ENCODE results near the gene PPP2R2C.

The PPP2R2C gene

GRCh38 chr4:6279582-6280289 lies 192.7 kb downstream of the PPP2R2C start:
- no peaks in the 10 kb centered on the region for H3K36me3 Mint-ChIP-seq (ENCODE audit: low read depth)
- no peaks in the 10 kb centered on the region for H3K9me3 Mint-ChIP-seq
- H3K4me1 Mint-ChIP-seq (ENCODE audit: low read depth): peaks cover 5% of the 10 kb centered on the region
- H3K27me3 Mint-ChIP-seq: peaks cover 33% of the 10 kb centered on the region
- intact Hi-C loops (cut with micrococcal nuclease): no loop called here
- H3K4me3 Mint-ChIP-seq: no peak overlapping the region
- no peak overlapping the region for H3K27ac Mint-ChIP-seq

- no peak overlapping the region for H3K27ac Mint-ChIP-seq
- H3K4me3 Mint-ChIP-seq: no peak overlapping the region
- H3K36me3 Mint-ChIP-seq (ENCODE audit: low read depth): no peaks in the 10 kb centered on the region
- H3K4me1 Mint-ChIP-seq (ENCODE audit: low read depth): peaks cover 5% of the 10 kb centered on the region
- intact Hi-C loops (cut with micrococcal nuclease): no loop called here
- peaks cover 34% of the 10 kb centered on the region for H3K27me3 Mint-ChIP-seq
- no peaks in the 10 kb centered on the region for H3K9me3 Mint-ChIP-seq
Measured at GRCh38 chr4:6278801-6279197, 193.6 kb downstream of the PPP2R2C start.

- intact Hi-C loops (cut with micrococcal nuclease): no loop called here
- Mint-ChIP-seq H3K4me3 (no peak overlapping the region), H3K4me1 (ENCODE audit: low read depth) (peaks cover 5% of the 10 kb centered on the region), H3K36me3 (ENCODE audit: low read depth) (no peaks in the 10 kb centered on the region), H3K27ac (no peak overlapping the region), H3K27me3 (peaks cover 35% of the 10 kb centered on the region), H3K9me3 (no peaks in the 10 kb centered on the region)
Measured at GRCh38 chr4:6277935-6278800, 194.2 kb downstream of the PPP2R2C start.

GRCh38 chr4:6277139-6277802 lies 195.1 kb downstream of the PPP2R2C start:
- H3K4me3 Mint-ChIP-seq: no peak overlapping the region
- H3K4me1 Mint-ChIP-seq (ENCODE audit: low read depth): peaks cover 5% of the 10 kb centered on the region
- no peaks in the 10 kb centered on the region for H3K9me3 Mint-ChIP-seq
- no peak overlapping the region for H3K27ac Mint-ChIP-seq
- peaks cover 44% of the 10 kb centered on the region for H3K27me3 Mint-ChIP-seq
- intact Hi-C loops (cut with micrococcal nuclease): no loop called here
- no peaks in the 10 kb centered on the region for H3K36me3 Mint-ChIP-seq (ENCODE audit: low read depth)

- no peak overlapping the region for H3K27ac Mint-ChIP-seq
- H3K4me3 Mint-ChIP-seq: no peak overlapping the region
- intact Hi-C loops (cut with micrococcal nuclease): no loop called here
- no peaks in the 10 kb centered on the region for H3K9me3 Mint-ChIP-seq
- H3K36me3 Mint-ChIP-seq (ENCODE audit: low read depth): no peaks in the 10 kb centered on the region
- peaks cover 5% of the 10 kb centered on the region for H3K4me1 Mint-ChIP-seq (ENCODE audit: low read depth)
- H3K27me3 Mint-ChIP-seq: peaks cover 54% of the 10 kb centered on the region
Measured at GRCh38 chr4:6275898-6276806, 196.3 kb downstream of the PPP2R2C start.

GRCh38 chr4:6275351-6275750 lies 197.1 kb downstream of the PPP2R2C start:
- H3K4me3 Mint-ChIP-seq: no peak overlapping the region
- intact Hi-C loops (cut with micrococcal nuclease): no loop called here
- peaks cover 59% of the 10 kb centered on the region for H3K27me3 Mint-ChIP-seq
- H3K27ac Mint-ChIP-seq: no peak overlapping the region
- H3K36me3 Mint-ChIP-seq (ENCODE audit: low read depth): no peaks in the 10 kb centered on the region
- peaks cover 5% of the 10 kb centered on the region for H3K4me1 Mint-ChIP-seq (ENCODE audit: low read depth)
- H3K9me3 Mint-ChIP-seq: no peaks in the 10 kb centered on the region

GRCh38 chr4:6273661-6273990 lies 198.8 kb downstream of the PPP2R2C start:
- peaks cover 52% of the 10 kb centered on the region for H3K27me3 Mint-ChIP-seq
- intact Hi-C loops (cut with micrococcal nuclease): no loop called here
- H3K4me1 Mint-ChIP-seq (ENCODE audit: low read depth): peaks cover 9% of the 10 kb centered on the region
- no peaks in the 10 kb centered on the region for H3K36me3 Mint-ChIP-seq (ENCODE audit: low read depth)
- no peaks in the 10 kb centered on the region for H3K9me3 Mint-ChIP-seq
- H3K27ac Mint-ChIP-seq: no peak overlapping the region
- no peak overlapping the region for H3K4me3 Mint-ChIP-seq

GRCh38 chr4:6272863-6273660 lies 199.4 kb downstream of the PPP2R2C start:
- Mint-ChIP-seq H3K9me3 (no peaks in the 10 kb centered on the region), H3K27ac (no peak overlapping the region), H3K4me1 (ENCODE audit: low read depth) (peaks cover 12% of the 10 kb centered on the region), H3K27me3 (peaks cover 53% of the 10 kb centered on the region), H3K4me3 (no peak overlapping the region), H3K36me3 (ENCODE audit: low read depth) (no peaks in the 10 kb centered on the region)
- intact Hi-C loops (cut with micrococcal nuclease): no loop called here

- Mint-ChIP-seq H3K27ac (no peak overlapping the region), H3K4me3 (no peak overlapping the region), H3K27me3 (peaks cover 56% of the 10 kb centered on the region), H3K9me3 (no peaks in the 10 kb centered on the region), H3K36me3 (ENCODE audit: low read depth) (no peaks in the 10 kb centered on the region), H3K4me1 (ENCODE audit: low read depth) (peaks cover 23% of the 10 kb centered on the region)
- intact Hi-C loops (cut with micrococcal nuclease): no loop called here
Measured at GRCh38 chr4:6271701-6272465, 200.5 kb downstream of the PPP2R2C start.

GRCh38 chr4:6271206-6271605 lies 201.2 kb downstream of the PPP2R2C start:
- Mint-ChIP-seq H3K27ac (no peak overlapping the region), H3K27me3 (peaks cover 56% of the 10 kb centered on the region), H3K36me3 (ENCODE audit: low read depth) (no peaks in the 10 kb centered on the region), H3K4me1 (ENCODE audit: low read depth) (peaks cover 25% of the 10 kb centered on the region), H3K4me3 (no peak overlapping the region), H3K9me3 (no peaks in the 10 kb centered on the region)
- intact Hi-C loops (cut with micrococcal nuclease): no loop called here

- no peak overlapping the region for H3K27ac Mint-ChIP-seq
Measured at GRCh38 chr4:6270636-6271121, 201.7 kb downstream of the PPP2R2C start.

More at GRCh38 chr4:6270636-6271121, 201.7 kb downstream of the PPP2R2C start:
- intact Hi-C loops (cut with micrococcal nuclease): no loop called here
- H3K9me3 Mint-ChIP-seq: no peaks in the 10 kb centered on the region
- H3K4me3 Mint-ChIP-seq: peak overlapping the region; percentile 54
- H3K36me3 Mint-ChIP-seq (ENCODE audit: low read depth): no peaks in the 10 kb centered on the region
- H3K4me1 Mint-ChIP-seq (ENCODE audit: low read depth): peaks cover 25% of the 10 kb centered on the region
- peaks cover 59% of the 10 kb centered on the region for H3K27me3 Mint-ChIP-seq

All from dendritic cell treated with granulocyte-macrophage colony-stimulating factor and Interleukin-4, amounts not matched to agents 40 ng/mL and 50 ng/mL, for 4 days (primary cell).